Stimulated activated effector memory CD8-positive, alpha-beta T cell treated with anti-CD3 and anti-CD28 coated beads, Interleukin-12 subunit alpha, Interleukin-12 subunit beta, amount 100 ng/mL, for 72 hours (primary cell): Measurements from ENCODE around the gene RPS21.

Experiments
- ATAC-seq: fragments of 150-1000 bp; cut with Tn5 transposase; 2 replicates; pipeline ENCODE4 v1.10.0; 2021
- DNase-seq, 2 donors: peaks; one replicate each; pipeline ENCODE4 v3.0.0; 2021 to 2022; ENCODE audit warnings: low spot score in 2 of 2
- H3K27ac Mint-ChIP-seq: one replicate; pipeline ENCODE4 v1.8.0; 2022; ENCODE audit warnings: mild to moderate bottlenecking, mixed read lengths
- H3K36me3 Mint-ChIP-seq: one replicate; pipeline ENCODE4 v1.8.0; 2022; ENCODE audit warnings: mild to moderate bottlenecking, mixed read lengths
- H3K4me1 Mint-ChIP-seq: one replicate; pipeline ENCODE4 v1.8.0; 2022; ENCODE audit warnings: mixed read lengths
- H3K4me3 Mint-ChIP-seq: one replicate; pipeline ENCODE4 v1.8.0; 2022; ENCODE audit warnings: mild to moderate bottlenecking, mixed read lengths
- H3K9me3 Mint-ChIP-seq: one replicate; pipeline ENCODE4 v1.8.0; 2022; ENCODE audit warnings: mixed read lengths

Gene RPS21

DNA sequence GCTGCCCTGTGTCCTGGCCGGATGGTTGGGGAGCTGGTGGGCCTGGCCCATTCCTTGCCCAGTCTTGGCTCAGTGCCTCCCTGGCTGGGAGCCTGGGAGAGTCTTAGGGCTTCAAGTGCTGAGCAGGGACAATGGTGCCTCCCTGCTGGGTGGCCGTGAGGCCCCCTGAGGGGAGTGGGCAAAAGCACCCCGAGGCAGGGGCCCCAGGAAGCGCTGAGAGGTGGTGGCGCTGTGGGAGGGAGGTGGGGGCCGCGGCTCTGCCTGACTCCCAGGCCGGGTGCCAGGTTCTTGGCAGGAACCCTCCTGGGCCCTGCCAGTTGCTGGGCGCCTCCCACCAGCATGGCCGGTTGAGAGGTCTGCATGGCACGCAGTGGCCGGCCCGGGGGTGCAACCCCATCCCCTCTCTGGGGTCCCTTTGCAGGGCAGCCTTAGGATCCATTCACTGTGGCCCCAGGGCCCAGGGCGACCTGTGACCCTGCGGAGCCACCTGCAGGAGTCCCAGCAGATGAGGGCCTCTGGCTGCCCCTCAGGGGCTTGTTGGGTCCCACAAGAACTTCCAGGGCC lies 9.2 kb upstream of the RPS21 start:
- no peak for ATAC-seq
- DNase-seq = no peak
- H3K36me3 Mint-ChIP-seq = peaks cover 12% of the 10 kb centered on the region
- peaks cover 4% of the 10 kb centered on the region for H3K9me3 Mint-ChIP-seq
- H3K4me3 Mint-ChIP-seq = no peak overlapping the region
- H3K27ac Mint-ChIP-seq = no peak overlapping the region
- H3K4me1 Mint-ChIP-seq = peaks cover 17% of the 10 kb centered on the region

DNA sequence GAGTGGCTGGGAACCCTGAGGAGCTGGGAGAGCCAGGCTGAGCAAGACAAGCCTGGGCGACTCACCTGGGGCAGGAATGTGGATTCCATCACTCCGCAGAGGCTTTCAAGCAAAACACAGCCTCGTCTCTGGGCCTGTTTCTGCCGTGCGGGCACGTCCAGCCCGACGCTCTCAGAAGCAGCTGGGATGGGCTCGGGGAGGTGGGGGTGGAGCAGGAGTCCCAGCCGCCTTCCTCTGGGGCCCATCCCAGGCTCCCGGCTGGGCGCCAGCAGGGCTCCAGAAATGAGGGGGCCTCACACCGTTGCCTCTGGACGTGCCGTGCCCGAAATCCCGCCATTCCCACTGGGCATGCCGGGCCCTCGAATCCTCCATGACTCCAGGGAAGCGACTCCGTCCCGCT lies 8.7 kb upstream of the RPS21 start:
- DNase-seq (no peak), ATAC-seq (no peak)
- Mint-ChIP-seq H3K4me1 (peaks cover 14% of the 10 kb centered on the region), H3K36me3 (peaks cover 14% of the 10 kb centered on the region), H3K27ac (no peak overlapping the region), H3K4me3 (no peak overlapping the region), H3K9me3 (peaks cover 4% of the 10 kb centered on the region)

DNA sequence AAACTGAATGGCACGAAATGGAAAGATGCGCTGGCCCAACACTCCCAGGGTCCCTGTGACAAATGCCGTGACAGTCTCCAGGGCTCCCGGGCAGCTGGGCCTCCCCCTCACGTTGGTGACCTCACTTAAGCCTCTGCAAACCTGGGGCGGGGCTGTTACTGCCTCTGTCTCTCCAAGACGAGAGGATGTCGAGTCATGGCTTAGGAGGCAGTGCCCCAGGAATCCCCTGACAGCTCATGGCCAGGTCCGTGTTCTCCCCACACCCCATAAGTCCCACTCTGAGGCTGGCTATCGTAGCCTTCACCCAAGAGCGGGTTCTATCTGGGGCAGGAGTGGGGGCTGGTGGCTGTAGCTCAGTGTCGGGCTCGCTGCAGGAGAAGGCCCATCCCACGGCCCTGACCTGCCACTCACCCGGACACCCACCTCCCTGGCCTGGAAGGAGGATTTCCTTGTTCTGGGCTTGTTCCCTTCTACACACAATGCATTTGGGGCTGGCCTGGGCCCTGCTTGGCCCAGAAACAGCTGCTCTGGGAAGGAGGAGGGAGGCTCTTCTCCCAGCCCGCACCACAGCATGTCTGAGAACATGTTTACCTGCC lies 5.6 kb upstream of the RPS21 start:
- ATAC-seq = peak; percentile 66
- Mint-ChIP-seq H3K4me1 (peaks cover 32% of the 10 kb centered on the region), H3K4me3 (no peak overlapping the region), H3K36me3 (peaks cover 26% of the 10 kb centered on the region), H3K9me3 (peaks cover 4% of the 10 kb centered on the region), H3K27ac (peak overlapping the region; percentile 41)
- DNase-seq = no peak

DNA sequence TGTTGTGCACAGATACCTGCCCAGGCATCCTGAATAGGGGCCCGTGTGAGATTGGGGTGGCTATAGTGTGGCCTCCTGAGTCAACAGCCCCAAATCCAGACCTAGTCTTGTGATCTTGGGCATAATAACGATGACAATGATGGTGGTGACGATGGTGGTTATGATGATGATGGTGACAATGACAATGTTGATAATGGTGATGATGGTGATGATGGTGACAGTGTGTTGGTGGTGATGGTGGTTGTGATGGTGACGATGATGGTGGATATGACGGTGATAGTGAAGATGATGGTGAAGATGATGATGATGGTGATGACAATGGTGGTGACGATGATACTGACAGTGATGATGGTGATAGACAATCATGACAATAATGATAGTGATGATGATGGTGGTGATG lies 5.1 kb upstream of the RPS21 start:
- Mint-ChIP-seq H3K27ac (peak overlapping the region; percentile 41), H3K9me3 (peaks cover 4% of the 10 kb centered on the region), H3K4me3 (no peak overlapping the region), H3K36me3 (peaks cover 29% of the 10 kb centered on the region), H3K4me1 (peaks cover 33% of the 10 kb centered on the region)
- DNase-seq (no peak), ATAC-seq (no peak)

DNA sequence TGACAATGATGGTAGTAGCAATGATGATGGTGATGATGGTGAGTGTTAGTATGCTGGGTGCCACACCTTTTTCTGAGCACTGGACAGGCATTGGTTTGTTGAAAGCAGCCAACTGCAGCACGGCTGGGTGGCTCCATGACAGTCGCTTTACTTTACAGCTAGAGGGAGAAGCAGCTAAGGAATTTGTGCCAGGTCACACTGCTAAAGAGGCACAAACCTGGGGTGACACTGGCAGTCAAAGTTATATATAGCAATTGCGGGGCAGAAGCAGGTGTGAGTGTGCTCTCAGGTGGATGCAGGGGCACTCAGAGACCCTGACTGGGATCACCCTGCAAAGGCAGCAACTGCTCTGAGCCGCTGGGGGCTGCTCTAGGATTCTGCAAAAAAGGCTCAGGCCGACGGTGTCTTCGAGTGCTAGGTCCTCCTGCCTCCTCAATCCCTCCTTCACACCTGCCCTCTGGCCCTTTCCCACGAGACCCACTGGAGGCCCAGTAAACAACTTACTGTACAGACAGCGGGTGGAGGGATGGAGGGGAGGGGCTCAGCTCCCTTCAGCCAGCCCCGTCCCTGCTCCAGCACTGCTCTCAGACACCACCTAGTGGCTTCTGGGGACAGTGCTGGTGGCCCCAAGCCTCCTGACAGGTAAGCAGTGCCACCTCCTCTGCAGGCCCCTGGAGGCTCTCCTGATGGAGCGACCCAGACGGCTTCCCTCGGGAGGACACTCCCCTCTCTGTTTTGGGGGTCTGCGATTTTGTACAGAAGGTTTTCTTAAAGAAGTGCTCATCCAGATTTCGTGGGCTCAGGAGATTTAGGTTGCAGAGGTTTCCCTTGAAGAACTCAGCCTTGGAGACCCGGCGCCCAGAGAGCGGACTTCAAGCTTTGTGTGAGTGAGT lies 4.4 kb upstream of the RPS21 start:
- peaks cover 36% of the 10 kb centered on the region for H3K36me3 Mint-ChIP-seq
- H3K4me3 Mint-ChIP-seq = no peak overlapping the region
- peaks cover 4% of the 10 kb centered on the region for H3K9me3 Mint-ChIP-seq
- H3K27ac Mint-ChIP-seq = peak overlapping the region; percentile 41
- ATAC-seq = peak; percentile 76
- peak; percentile 61 to 81 for DNase-seq
- peaks cover 34% of the 10 kb centered on the region for H3K4me1 Mint-ChIP-seq

DNA sequence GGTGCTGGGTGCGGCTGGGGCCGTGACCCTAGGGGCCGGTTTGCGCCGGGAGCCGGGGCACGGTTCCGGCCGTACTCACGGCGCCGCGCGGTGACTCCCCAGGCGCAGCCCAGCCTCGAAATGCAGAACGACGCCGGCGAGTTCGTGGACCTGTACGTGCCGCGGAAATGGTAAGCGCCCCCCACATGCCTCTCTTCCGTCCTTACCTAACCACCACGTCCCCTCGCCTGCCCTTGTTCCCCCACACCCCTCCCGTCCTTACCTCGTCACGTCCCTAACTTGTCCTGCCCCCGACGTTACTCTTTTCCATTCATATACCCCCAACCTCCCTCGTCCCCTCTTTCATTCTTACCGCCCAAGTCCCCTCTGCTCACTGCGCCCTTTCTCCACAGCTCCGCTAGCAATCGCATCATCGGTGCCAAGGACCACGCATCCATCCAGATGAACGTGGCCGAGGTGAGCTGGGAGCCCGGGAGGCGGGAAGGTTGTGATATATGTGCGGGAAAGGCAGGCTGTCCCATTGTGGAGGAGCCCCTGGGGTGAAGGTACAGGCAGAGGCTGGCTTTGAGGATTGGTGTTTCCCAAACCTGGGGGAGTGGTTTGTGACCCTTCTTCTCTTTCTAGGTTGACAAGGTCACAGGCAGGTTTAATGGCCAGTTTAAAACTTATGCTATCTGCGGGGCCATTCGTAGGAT lies 463 bp downstream of the RPS21 start:
- H3K4me3 Mint-ChIP-seq = peak overlapping the region; percentile 92
- H3K27ac Mint-ChIP-seq = peak overlapping the region; percentile 93
- H3K9me3 Mint-ChIP-seq = no peaks in the 10 kb centered on the region
- peaks cover 68% of the 10 kb centered on the region for H3K36me3 Mint-ChIP-seq
- H3K4me1 Mint-ChIP-seq = peaks cover 51% of the 10 kb centered on the region
- DNase-seq (no peak), ATAC-seq (no peak)

DNA sequence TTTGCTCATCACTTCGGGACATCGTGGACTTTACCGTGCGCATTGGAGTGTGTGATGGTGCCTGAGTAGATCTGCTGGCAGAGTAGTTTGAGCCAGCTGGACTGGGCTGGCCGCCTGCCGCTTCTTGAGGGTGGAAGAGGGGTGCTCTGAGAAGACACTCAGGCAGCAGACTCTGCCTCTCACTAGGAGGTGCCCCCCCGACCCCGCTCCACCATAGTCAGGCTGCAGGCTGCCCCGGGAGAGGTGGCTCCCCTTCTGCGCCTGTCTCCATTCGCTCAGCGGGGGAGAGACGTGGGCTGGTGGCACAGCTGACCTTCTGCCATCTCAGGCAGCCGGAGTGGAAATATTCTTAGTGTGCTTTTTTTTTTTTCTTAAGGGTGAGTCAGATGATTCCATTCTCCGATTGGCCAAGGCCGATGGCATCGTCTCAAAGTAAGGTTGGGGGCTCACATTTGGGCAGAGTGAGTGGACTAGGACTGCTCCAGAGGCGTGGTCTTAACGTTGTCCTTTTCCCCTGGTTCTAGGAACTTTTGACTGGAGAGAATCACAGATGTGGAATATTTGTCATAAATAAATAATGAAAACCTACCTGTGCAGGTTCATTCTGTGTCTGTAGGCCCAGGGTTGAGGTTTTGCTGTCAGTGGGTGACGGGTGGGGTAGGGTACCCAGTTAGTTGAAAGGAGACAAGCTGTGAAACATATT lies 1.2 kb downstream of the RPS21 start:
- H3K9me3 Mint-ChIP-seq = no peaks in the 10 kb centered on the region
- peak overlapping the region; percentile 93 for H3K27ac Mint-ChIP-seq
- DNase-seq (no peak), ATAC-seq (no peak)
- H3K4me3 Mint-ChIP-seq = peak overlapping the region; percentile 92
- H3K36me3 Mint-ChIP-seq = peaks cover 62% of the 10 kb centered on the region
- H3K4me1 Mint-ChIP-seq = peaks cover 45% of the 10 kb centered on the region

DNA sequence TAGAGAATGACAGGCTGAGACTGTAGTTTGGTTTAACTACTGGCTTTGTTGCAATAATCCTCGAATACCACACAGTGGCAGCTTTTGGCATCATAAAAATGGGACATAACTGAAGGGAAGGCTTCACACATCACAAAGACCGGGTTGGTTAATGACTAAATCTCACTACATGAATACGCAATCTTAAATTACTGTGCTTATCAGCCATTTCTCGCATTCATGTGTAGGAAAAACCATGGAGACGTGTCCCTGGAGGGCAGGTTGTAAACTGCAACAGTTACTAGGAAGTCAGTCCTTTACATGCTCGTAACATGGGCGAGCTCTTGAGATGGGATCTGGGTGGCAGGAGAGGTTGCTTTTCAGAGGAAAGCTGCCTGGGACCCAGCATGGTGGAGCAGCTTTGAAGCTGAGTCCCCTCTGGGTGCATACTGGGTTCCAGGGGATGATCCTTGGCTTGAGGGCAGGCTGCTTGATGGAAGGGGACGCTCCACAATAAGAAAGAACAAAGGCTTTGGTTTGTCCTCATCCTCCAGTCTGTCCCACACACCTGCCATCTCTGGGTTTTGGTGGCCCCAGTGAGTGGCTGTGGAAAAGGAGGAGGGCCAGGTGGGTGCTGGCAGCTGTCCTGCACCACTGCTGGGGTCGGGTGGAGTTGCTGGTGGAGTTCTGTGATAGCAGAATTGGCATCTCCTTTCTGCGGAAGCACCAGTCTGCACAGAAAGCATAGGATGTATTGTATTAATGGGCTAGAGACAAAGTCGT lies 2.1 kb downstream of the RPS21 start:
- Mint-ChIP-seq H3K27ac (peak overlapping the region; percentile 7), H3K36me3 (peaks cover 59% of the 10 kb centered on the region), H3K9me3 (no peaks in the 10 kb centered on the region), H3K4me3 (peak overlapping the region; percentile 92), H3K4me1 (peaks cover 40% of the 10 kb centered on the region)
- DNase-seq (no peak), ATAC-seq (no peak)

DNA sequence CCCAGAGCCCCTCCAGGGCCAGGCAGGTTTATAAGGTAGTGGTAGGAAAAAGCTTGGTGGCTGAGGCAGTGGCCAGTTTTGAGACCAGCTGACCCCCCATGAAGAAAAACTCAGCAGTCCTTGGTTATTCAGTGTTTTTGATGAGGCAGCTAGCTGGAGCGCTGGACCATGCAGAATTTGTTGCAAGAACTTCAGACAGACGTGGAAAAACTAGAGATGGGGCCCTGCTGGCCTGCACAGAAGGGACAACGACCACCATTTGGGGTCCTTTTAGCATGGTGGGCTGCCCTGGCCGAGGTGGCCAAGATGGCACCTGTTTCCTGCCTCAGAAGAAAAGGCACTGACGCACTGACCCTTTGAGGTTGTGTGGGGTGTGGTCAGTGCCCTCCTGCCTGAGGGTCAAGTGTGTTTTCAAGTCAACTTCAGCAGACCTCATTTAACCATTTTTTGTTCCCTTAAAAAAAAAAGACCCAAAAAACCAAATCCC lies 2.7 kb downstream of the RPS21 start:
- no peak overlapping the region for H3K4me3 Mint-ChIP-seq
- H3K36me3 Mint-ChIP-seq = peaks cover 55% of the 10 kb centered on the region

DNA sequence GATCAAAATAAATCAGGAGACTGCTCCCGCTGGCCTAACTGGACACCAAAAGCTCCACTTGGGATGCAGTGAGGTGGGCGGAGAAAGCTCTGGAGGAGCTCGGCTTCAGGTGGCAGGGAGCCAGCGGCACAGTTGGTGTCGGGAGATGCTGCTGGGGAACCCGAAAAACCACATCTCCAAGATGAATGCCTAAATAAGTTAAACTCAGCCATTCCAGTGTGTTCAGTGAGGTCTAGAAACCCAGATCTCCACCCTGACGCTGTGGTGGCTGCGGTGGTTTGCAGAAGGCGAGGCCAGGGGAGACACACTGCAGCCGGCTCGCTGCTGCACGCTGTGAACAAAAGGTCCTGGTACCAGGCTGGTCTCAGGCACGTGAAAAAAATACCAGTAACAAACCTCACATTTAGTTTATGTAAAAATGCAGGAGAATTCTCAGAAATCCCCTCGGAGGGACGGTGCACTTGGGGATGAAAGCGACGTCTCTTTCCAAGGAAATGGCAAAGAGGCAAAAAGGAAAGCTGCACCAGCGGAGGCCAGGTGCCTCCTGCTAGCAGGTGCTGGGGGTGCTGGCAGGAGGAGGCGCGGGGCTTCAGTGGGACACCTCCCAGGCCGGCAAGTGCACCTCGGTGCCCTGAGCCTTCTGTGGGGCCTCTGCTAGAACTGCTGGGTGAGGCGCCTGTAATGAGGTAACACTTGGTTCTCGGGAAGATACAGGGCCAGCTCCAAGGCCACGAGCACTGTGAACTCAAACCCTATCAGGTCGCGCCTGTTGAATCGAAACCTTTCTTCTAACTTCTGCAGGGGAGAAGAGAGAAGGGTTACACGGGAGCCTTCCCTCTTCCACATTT lies 3.6 kb downstream of the RPS21 start:
- no peaks in the 10 kb centered on the region for H3K9me3 Mint-ChIP-seq
- H3K4me1 Mint-ChIP-seq = peaks cover 33% of the 10 kb centered on the region
- peak overlapping the region; percentile 58 for H3K27ac Mint-ChIP-seq
- no peak for ATAC-seq
- no peak overlapping the region for H3K4me3 Mint-ChIP-seq
- no peak for DNase-seq
- H3K36me3 Mint-ChIP-seq = peaks cover 55% of the 10 kb centered on the region

More for the DNA sequence above, 2.7 kb downstream of the RPS21 start:
- Mint-ChIP-seq H3K27ac (peak overlapping the region; percentile 58), H3K4me1 (peaks cover 40% of the 10 kb centered on the region), H3K9me3 (no peaks in the 10 kb centered on the region)
- ATAC-seq = no peak
- DNase-seq = no peak

DNA sequence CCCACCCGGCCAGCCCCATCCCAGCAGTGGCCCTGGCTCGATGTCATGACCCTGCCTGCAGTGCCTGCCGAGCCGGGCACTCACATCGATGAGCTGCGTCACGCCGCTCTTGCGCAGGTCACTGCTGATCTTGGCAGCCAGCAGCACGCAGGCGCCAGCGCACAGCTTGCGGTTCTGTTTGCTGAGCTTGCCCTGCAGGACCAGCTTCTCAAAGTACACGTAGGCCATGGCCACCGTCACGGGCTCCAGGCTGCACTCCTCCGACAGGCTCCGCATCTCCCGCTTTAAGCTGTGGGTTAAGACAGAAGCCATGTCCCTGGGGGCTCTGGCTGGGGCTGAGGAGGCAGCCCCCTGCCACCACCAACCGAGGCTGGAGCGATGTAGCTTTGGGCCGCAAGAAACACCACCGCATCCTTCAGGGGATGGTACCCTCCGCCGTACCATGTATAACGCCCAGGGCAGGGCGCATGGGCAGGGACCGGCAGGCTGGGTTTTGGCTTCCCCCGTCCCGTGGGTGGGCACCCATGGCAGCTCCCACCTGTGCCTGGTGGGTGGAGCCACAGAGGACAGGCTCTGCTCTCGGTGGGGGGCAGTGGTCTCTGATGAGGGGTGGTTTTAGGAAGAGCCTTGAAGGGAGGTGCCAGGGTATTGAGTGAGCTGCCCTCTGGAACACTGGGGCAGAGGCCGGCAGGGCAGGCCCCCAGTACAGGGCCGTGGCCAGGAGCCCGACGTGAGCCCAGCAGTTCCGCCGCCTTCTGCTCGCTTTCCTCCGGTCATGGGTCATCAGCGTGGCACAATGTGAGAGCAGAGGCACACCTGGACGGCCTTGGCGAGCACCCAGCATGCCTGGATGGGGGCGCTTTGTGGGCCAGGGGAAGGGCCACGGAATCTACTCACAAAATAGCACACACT lies 4.5 kb downstream of the RPS21 start:
- ATAC-seq = no peak
- no peak overlapping the region for H3K27ac Mint-ChIP-seq
- H3K36me3 Mint-ChIP-seq = peaks cover 50% of the 10 kb centered on the region
- no peak for DNase-seq
- no peaks in the 10 kb centered on the region for H3K9me3 Mint-ChIP-seq
- no peak overlapping the region for H3K4me3 Mint-ChIP-seq
- peaks cover 26% of the 10 kb centered on the region for H3K4me1 Mint-ChIP-seq

DNA sequence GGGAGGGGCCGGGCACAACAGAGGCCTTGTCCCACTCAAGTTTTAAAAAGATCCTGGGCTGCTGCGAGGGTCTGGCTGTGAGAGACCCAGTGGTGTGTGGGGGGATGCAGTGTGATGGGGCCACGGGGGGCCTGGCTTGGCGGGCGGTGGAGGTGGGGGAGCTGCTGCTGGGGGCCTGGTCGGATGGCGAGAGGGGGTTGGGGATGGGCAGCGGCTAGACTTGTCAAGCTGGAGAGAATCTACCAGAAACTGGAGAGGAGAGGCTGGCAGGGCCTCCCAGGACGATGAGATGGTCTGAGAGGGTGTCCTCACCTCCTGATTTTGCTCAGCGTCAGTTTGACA lies 5.1 kb downstream of the RPS21 start:
- no peaks in the 10 kb centered on the region for H3K9me3 Mint-ChIP-seq
- peaks cover 28% of the 10 kb centered on the region for H3K4me1 Mint-ChIP-seq
- H3K36me3 Mint-ChIP-seq = peaks cover 45% of the 10 kb centered on the region
- no peak for DNase-seq
- H3K4me3 Mint-ChIP-seq = no peak overlapping the region
- H3K27ac Mint-ChIP-seq = no peak overlapping the region
- no peak for ATAC-seq
